Neural cell (in vitro differentiated cells): ENCODE measurements around the gene PRDM2. TPM values are rescaled to one million over a fixed set of nuclear protein-coding genes. Genes with fewer than 3 reads are reported as not detected.

Source experiments
- H2AFZ ChIP-seq: fragments of 200-600, 300-800 bp; sonication (generic), shearing (Covaris generic); 2 replicates; pipeline ENCODE4 v1.6.0; 2014; ENCODE audit warnings: low read depth, mild to moderate bottlenecking, antibody characterized with exemption, low read length, moderate library complexity
- H3F3A ChIP-seq: fragments of 200-600 bp; shearing (Covaris generic); 2 replicates; pipeline ENCODE4 v1.6.1; 2016; ENCODE audit warnings: mild to moderate bottlenecking, moderate library complexity, mixed read lengths, antibody characterized with exemption, low read length; ENCODE audit not compliant: insufficient read depth, poor library complexity, severe bottlenecking
- H3K27ac ChIP-seq: fragments of 200-600, 300-800 bp; sonication (generic), shearing (Covaris generic); 2 replicates; pipeline ENCODE4 v1.5.1; 2014; ENCODE audit warnings: mild to moderate bottlenecking, low read length, moderate library complexity
- H3K27me3 ChIP-seq: fragments of 300-800, 200-600 bp; sonication (generic), shearing (Covaris generic); 2 replicates; pipeline ENCODE4 v1.6.0; 2014; ENCODE audit warnings: mild to moderate bottlenecking, low read depth, low read length, moderate library complexity; ENCODE audit not compliant: insufficient read depth
- H3K36me3 ChIP-seq: fragments of 300-800, 200-600 bp; sonication (generic), shearing (Covaris generic); 2 replicates; pipeline ENCODE4 v1.5.1; 2014; ENCODE audit warnings: mild to moderate bottlenecking, antibody characterized with exemption, low read length, moderate library complexity; ENCODE audit not compliant: insufficient read depth
- H3K4me2 ChIP-seq: fragments of 300-800, 200-600 bp; sonication (generic), shearing (Covaris generic); 2 replicates; pipeline ENCODE4 v1.6.0; 2014; ENCODE audit warnings: mild to moderate bottlenecking, low read length
- H3K4me3 ChIP-seq: fragments of 300-800, 200-600 bp; sonication (generic), shearing (Covaris generic); 2 replicates; pipeline ENCODE4 v1.5.1; 2014; ENCODE audit warnings: mild to moderate bottlenecking, low read length, moderate library complexity
- H3K79me2 ChIP-seq: fragments of 200-600 bp; shearing (Covaris generic); replicated peaks from 2 replicates; pipeline ENCODE4 v1.6.0; 2014; ENCODE audit warnings: mild to moderate bottlenecking, low read length, moderate library complexity; ENCODE audit not compliant: insufficient read depth
- H3K9ac ChIP-seq: fragments of 300-800, 200-600 bp; sonication (generic), shearing (Covaris generic); 2 replicates; pipeline ENCODE4 v1.6.1; 2016; ENCODE audit warnings: mild to moderate bottlenecking, low read length, mixed read lengths
- H3K9me2 ChIP-seq: fragments of 200-600 bp; shearing (Covaris generic); 2 replicates; pipeline ENCODE4 v1.6.1; 2016; ENCODE audit warnings: mild to moderate bottlenecking, low read length, mixed read lengths; ENCODE audit not compliant: insufficient read depth
- H3K9me3 ChIP-seq: fragments of 200-600, 300-800 bp; sonication (generic), shearing (Covaris generic); 2 replicates; pipeline ENCODE4 v1.6.1; 2016; ENCODE audit warnings: mild to moderate bottlenecking, mixed run types, low read length, moderate library complexity, mixed read lengths
- H4K20me1 ChIP-seq: fragments of 200-600 bp; shearing (Covaris generic); 2 replicates; pipeline ENCODE4 v1.6.1; 2016; ENCODE audit warnings: mild to moderate bottlenecking, mixed run types; ENCODE audit not compliant: insufficient read depth
- EP300 ChIP-seq: fragments of 450-650 bp; conservative IDR thresholded peaks from 2 replicates; pipeline ENCODE4 v1.6.1; 2014; ENCODE audit warnings: antibody characterized with exemption, mild to moderate bottlenecking, moderate library complexity; ENCODE audit not compliant: poor library complexity, severe bottlenecking
- EZH2 ChIP-seq: fragments of 200-600, 300-800 bp; shearing (Covaris generic), sonication (generic); IDR thresholded peaks from 2 replicates; pipeline ENCODE4 v1.6.1; 2014; ENCODE audit warnings: antibody characterized with exemption, low read length, borderline replicate concordance, mild to moderate bottlenecking; ENCODE audit not compliant: insufficient read depth, poor library complexity, severe bottlenecking
- MXI1 ChIP-seq: fragments of 450-650 bp; conservative IDR thresholded peaks from 2 replicates; pipeline ENCODE4 v1.6.1; 2014; ENCODE audit warnings: antibody characterized with exemption, mild to moderate bottlenecking; ENCODE audit not compliant: poor library complexity, severe bottlenecking
- POLR2AphosphoS5 ChIP-seq: IDR thresholded peaks from 2 replicates; pipeline ENCODE4 v1.6.1; 2012
- RAD21 ChIP-seq: fragments of 450-650 bp; conservative IDR thresholded peaks from 2 replicates; pipeline ENCODE4 v1.6.1; 2014; ENCODE audit warnings: antibody characterized with exemption, mild to moderate bottlenecking, moderate library complexity
- REST ChIP-seq: IDR thresholded peaks from 2 replicates; pipeline ENCODE4 v1.6.1; 2012; ENCODE audit warnings: borderline replicate concordance
- SMC3 ChIP-seq: fragments of 450-650 bp; conservative IDR thresholded peaks from 2 replicates; pipeline ENCODE4 v1.6.1; 2014; ENCODE audit warnings: antibody characterized with exemption, mild to moderate bottlenecking, moderate library complexity; ENCODE audit not compliant: poor library complexity
- TAF1 ChIP-seq: IDR thresholded peaks from 2 replicates; pipeline ENCODE4 v1.6.1; 2012; ENCODE audit warnings: low read depth
- polyA plus RNA-seq: library from polyadenylated mRNA; depleted of rRNA; stranded (reverse); fragments of >200 nt; gene quantifications from 2 replicates; pipeline ENCODE4 v1.2.3, GENCODE V29; 2014
- TF ChIP-seq, protein P1 (sequence below): fragments of 450-650 bp; IDR thresholded peaks from 2 replicates; pipeline ENCODE4 v1.5.1; 2014; ENCODE audit warnings: antibody characterized with exemption, mild to moderate bottlenecking, moderate library complexity; ENCODE audit not compliant: poor library complexity, severe bottlenecking

PRDM2 gene
- polyA plus RNA-seq, 1 donor from 2014 or later: 10.7 TPM

GRCh38 chr1:13651279-13651678 is 48.7 kb upstream of the PRDM2 start:
- Histone ChIP-seq H4K20me1 (no peaks in the 10 kb centered on the region), H3K4me3 (no peak overlapping the region), H3K9me2 (no peaks in the 10 kb centered on the region), H3K79me2 (no peaks in the 10 kb centered on the region), H3K36me3 (no peaks in the 10 kb centered on the region), H2AFZ (no peak overlapping the region), H3K9ac (no peak overlapping the region), H3K9me3 (no peaks in the 10 kb centered on the region), H3K4me2 (no peak overlapping the region), H3F3A (no peaks in the 10 kb centered on the region), H3K27ac (no peak overlapping the region), H3K27me3 (no peaks in the 10 kb centered on the region)
- TF ChIP-seq, protein P1, sequence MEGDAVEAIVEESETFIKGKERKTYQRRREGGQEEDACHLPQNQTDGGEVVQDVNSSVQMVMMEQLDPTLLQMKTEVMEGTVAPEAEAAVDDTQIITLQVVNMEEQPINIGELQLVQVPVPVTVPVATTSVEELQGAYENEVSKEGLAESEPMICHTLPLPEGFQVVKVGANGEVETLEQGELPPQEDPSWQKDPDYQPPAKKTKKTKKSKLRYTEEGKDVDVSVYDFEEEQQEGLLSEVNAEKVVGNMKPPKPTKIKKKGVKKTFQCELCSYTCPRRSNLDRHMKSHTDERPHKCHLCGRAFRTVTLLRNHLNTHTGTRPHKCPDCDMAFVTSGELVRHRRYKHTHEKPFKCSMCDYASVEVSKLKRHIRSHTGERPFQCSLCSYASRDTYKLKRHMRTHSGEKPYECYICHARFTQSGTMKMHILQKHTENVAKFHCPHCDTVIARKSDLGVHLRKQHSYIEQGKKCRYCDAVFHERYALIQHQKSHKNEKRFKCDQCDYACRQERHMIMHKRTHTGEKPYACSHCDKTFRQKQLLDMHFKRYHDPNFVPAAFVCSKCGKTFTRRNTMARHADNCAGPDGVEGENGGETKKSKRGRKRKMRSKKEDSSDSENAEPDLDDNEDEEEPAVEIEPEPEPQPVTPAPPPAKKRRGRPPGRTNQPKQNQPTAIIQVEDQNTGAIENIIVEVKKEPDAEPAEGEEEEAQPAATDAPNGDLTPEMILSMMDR: no peak
- TF ChIP-seq TAF1: no peak
- TF ChIP-seq POLR2AphosphoS5: no peak
- TF ChIP-seq RAD21: no peak
- no peak for TF ChIP-seq EZH2
- no peak for TF ChIP-seq MXI1
- TF ChIP-seq EP300: no peak
- TF ChIP-seq REST: no peak
- no peak for TF ChIP-seq SMC3

DNA sequence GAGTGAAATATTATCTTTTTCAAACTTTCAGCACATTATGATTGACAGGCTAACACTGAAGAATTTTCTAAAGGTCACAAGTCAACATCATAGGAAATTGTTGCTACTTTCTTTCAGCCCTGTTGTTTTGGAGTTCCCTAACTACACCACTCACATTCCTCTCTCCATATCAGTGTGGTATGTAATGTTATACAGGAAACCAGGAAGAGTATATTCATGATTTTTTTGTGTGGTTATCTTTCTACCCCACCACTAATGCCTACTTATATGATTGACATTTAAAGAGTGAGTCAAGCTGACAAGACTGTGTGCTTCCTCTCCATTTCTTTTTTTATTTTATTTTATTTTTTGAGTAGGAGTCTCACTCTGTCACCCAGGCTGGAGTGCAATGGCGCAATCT is 47.8 kb upstream of the PRDM2 start:
- no peak overlapping the region for H3K4me2 ChIP-seq
- no peak overlapping the region for H3K4me3 ChIP-seq
- no peak for TF ChIP-seq SMC3
- no peak for TF ChIP-seq POLR2AphosphoS5
- TF ChIP-seq EZH2: no peak
- TF ChIP-seq REST: no peak
- TF ChIP-seq MXI1: no peak
- TF ChIP-seq EP300: no peak
- no peak for TF ChIP-seq TAF1
- TF ChIP-seq, protein P1: no peak
- no peak for TF ChIP-seq RAD21
- no peaks in the 10 kb centered on the region for H3K27me3 ChIP-seq
- no peaks in the 10 kb centered on the region for H3K36me3 ChIP-seq
- no peaks in the 10 kb centered on the region for H3K79me2 ChIP-seq
- no peak overlapping the region for H3K27ac ChIP-seq
- H3F3A ChIP-seq: no peaks in the 10 kb centered on the region
- no peaks in the 10 kb centered on the region for H3K9me2 ChIP-seq
- no peak overlapping the region for H2AFZ ChIP-seq
- no peak overlapping the region for H3K9ac ChIP-seq
- H4K20me1 ChIP-seq: no peaks in the 10 kb centered on the region
- no peaks in the 10 kb centered on the region for H3K9me3 ChIP-seq
